Hematopoietic multipotent progenitor cell treated with erythropoietin and hydrocortisone succinate and interleukin-3 and kit ligand, for 4 days (in vitro differentiated cells): Measurements from ENCODE around the gene BAD.
A peak's percentile ranks its signal among the peaks of the same experiment; 100 is the strongest.

Source experiments
- DNase-seq: peaks from one replicate; pipeline ENCODE4 v3.0.0-alpha.2; 2015

The BAD gene

GRCh38 chr11:64275031-64275800, 9.2 kb downstream of the BAD start:
- no peak for DNase-seq

GRCh38 chr11:64269540-64270220, 14.8 kb downstream of the BAD start:
- peak; percentile 100 for DNase-seq

GRCh38 chr11:64268893-64269539, 15.4 kb downstream of the BAD start:
- peak; percentile 76 for DNase-seq

- DNase-seq = peak; percentile 76
Observed at GRCh38 chr11:64268025-64268892, 16.2 kb downstream of the BAD start.

- no peak for DNase-seq
Observed at GRCh38 chr11:64267207-64267945, 17.1 kb downstream of the BAD start.

- DNase-seq = no peak
Observed at GRCh38 chr11:64266339-64266738, 18.1 kb downstream of the BAD start.

- DNase-seq = no peak
Observed at GRCh38 chr11:64265176-64266160, 19.0 kb downstream of the BAD start.

- DNase-seq = no peak
Observed at GRCh38 chr11:64264371-64264852, 20.1 kb downstream of the BAD start.

GRCh38 chr11:64263947-64264317, 20.5 kb downstream of the BAD start:
- no peak for DNase-seq

GRCh38 chr11:64263021-64263946, 21.2 kb downstream of the BAD start:
- DNase-seq = no peak

- DNase-seq = no peak
Observed at GRCh38 chr11:64262271-64263002, 22.0 kb downstream of the BAD start.

- DNase-seq = no peak
Observed at GRCh38 chr11:64261556-64262080, 22.8 kb downstream of the BAD start.

- no peak for DNase-seq
Observed at GRCh38 chr11:64260147-64260708, 24.2 kb downstream of the BAD start.

- no peak for DNase-seq
Observed at GRCh38 chr11:64259533-64260067, 24.9 kb downstream of the BAD start.

GRCh38 chr11:64258946-64259532, 25.4 kb downstream of the BAD start:
- DNase-seq = no peak

GRCh38 chr11:64258356-64258755, 26.1 kb downstream of the BAD start:
- DNase-seq = no peak

GRCh38 chr11:64256300-64256699, 28.2 kb downstream of the BAD start:
- no peak for DNase-seq
